Duodenal mucosa (tissue), 2 donors: ENCODE data around the gene TPI1.

ENCODE experiments used
- H3K27ac ChIP-seq: one replicate; pipeline ENCODE4 v1.7.0; 2013; ENCODE audit warnings: low read depth, low read length
- H3K27me3 ChIP-seq, 2 donors: one replicate each; pipeline ENCODE4 v1.7.0; 2013; ENCODE audit warnings: low read length in 2 of 2, control low read depth in 1 of 2; ENCODE audit not compliant: insufficient read depth in 2 of 2, control insufficient read depth in 1 of 2
- H3K36me3 ChIP-seq, 2 donors: one replicate each; pipeline ENCODE4 v1.7.0; 2013; ENCODE audit warnings: low read length in 2 of 2, control low read depth in 1 of 2; ENCODE audit not compliant: insufficient read depth in 2 of 2, control insufficient read depth in 1 of 2
- H3K4me1 ChIP-seq, 2 donors: one replicate each; pipeline ENCODE4 v1.7.0; 2013; ENCODE audit warnings: low read length in 2 of 2, control low read depth in 1 of 2; ENCODE audit not compliant: insufficient read depth in 2 of 2, control insufficient read depth in 1 of 2
- H3K4me3 ChIP-seq, 2 donors: one replicate each; pipeline ENCODE4 v1.7.0; 2013; ENCODE audit warnings: low read length in 2 of 2, low read depth in 1 of 2
- H3K9ac ChIP-seq, 2 donors: one replicate each; pipeline ENCODE4 v1.7.0; 2013; ENCODE audit warnings: low read length in 2 of 2, low read depth in 1 of 2
- H3K9me3 ChIP-seq, 2 donors: one replicate each; pipeline ENCODE4 v1.7.0; 2013; ENCODE audit warnings: low read length in 2 of 2, control low read depth in 1 of 2; ENCODE audit not compliant: control insufficient read depth in 1 of 2

TPI1 gene

DNA sequence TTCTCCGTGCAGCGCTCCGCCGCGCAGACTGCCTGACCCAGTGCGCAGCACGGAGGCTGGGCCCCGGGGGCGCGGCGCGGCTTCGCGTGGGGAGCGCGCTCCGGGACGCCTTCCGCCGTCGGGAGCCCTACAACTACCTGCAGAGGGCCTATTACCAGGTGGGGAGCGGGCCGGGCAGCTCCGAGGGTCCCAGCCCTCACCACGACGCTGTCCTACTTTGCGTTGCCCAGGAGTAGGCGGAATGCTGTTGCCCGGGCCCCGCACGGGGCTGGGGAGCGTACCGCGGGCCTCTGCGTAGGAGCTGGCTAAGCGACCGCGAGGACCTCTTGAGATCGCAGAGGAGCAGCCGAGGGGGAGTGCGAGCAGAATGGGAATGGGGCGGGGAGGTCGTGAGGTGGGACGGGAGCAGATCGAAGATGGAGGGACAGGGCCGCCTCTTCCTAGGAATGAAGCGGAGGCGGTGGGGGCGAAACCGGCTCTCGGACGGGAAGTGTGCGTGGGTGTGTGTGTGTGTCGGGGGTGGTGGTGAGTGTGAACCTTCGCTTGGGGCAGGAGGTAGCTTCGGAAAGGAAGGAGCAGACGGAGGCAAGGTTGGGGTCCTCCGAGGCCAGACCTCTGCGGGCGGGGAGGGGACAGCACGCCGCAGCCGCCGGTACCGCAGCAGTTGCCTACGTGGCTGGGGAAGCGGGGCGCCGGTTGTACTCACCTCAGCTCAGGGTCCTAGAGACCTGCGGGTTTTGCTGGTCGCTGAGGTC, 38.4 kb upstream of the TPI1 start:
- Histone ChIP-seq H3K9me3 (no peaks in the 10 kb centered on the region), H3K9ac (peak overlapping the region; percentile 67 to 84), H3K27ac (no peak overlapping the region), H3K4me1 (peaks cover 5 to 33% of the 10 kb centered on the region in 2 donors), H3K27me3 (peaks cover 6 to 13% of the 10 kb centered on the region in 2 donors), H3K36me3 (peaks cover 0 to 8% of the 10 kb centered on the region in 2 donors), H3K4me3 (peak overlapping the region; percentile 83 to 86)

DNA sequence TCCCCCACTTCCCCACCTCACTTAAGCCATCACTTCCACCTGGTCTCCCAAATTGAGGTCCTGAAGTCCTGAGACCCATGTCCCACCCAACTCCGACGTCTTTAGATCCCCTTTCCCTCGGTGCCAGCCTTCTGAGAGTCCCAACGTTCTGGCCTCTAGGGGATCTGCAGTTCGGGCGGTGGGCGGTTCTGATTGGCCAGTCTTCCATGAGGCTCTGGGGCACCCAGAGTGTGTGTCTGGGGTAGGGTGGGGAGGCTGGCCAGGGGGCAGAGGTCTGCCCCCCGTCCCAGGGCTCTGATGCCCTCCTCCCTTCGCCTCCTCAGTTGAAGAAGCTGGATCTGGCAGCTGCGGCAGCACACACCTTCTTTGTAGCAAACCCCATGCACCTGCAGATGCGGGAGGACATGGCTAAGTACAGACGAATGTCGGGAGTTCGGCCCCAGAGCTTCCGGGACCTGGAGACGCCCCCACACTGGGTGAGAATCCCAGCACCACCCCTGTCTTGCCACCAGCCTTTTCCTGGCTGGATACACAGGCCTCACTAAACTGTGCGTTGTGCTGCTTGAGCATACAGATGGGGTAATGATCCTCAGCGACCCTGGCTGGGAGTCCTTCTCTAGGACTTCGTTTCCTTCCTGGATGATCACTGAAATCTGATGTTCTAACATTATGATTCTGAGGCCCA, 37.7 kb upstream of the TPI1 start:
- H3K9ac ChIP-seq, result peak overlapping the region; percentile 67 to 84
- H3K27ac ChIP-seq, result no peak overlapping the region
- H3K4me3 ChIP-seq, result peak overlapping the region; percentile 83 to 86
- peaks cover 5 to 33% of the 10 kb centered on the region in 2 donors for H3K4me1 ChIP-seq
- H3K36me3 ChIP-seq, result peaks cover 0 to 13% of the 10 kb centered on the region in 2 donors
- H3K27me3 ChIP-seq, result peaks cover 3 to 6% of the 10 kb centered on the region in 2 donors
- H3K9me3 ChIP-seq, result no peaks in the 10 kb centered on the region

GRCh38 chr12:6830286-6830890, 36.9 kb upstream of the TPI1 start:
- H3K27ac ChIP-seq, result no peak overlapping the region
- H3K9me3 ChIP-seq, result no peaks in the 10 kb centered on the region
- peak overlapping the region in 1 of 2 donors; percentile 86 for H3K4me3 ChIP-seq
- H3K4me1 ChIP-seq, result peaks cover 5 to 28% of the 10 kb centered on the region in 2 donors
- no peak overlapping the region for H3K9ac ChIP-seq
- peaks cover 0 to 13% of the 10 kb centered on the region in 2 donors for H3K36me3 ChIP-seq
- peaks cover 0 to 3% of the 10 kb centered on the region in 2 donors for H3K27me3 ChIP-seq

DNA sequence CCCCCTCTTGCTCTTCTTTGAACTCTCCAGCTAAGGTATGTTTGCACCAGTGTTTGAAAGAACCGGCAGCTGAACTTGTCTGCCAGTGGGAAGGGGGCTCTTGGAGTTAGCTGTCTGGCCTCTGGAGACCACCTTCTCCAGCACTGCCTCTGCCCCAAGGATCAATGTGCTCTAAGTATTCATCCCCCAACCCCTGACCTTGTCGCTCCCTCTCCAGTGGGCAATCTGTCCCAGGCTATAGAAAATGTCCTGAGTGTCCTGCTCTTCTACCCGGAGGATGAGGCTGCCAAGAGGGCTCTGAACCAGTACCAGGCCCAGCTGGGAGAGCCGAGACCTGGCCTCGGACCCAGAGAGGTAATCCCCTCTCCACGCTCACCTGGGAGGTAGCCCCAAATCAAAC, 36.3 kb upstream of the TPI1 start:
- Histone ChIP-seq H3K9me3 (no peaks in the 10 kb centered on the region), H3K27me3 (peaks cover 0 to 3% of the 10 kb centered on the region in 2 donors), H3K9ac (no peak overlapping the region), H3K36me3 (peaks cover 0 to 13% of the 10 kb centered on the region in 2 donors), H3K27ac (no peak overlapping the region), H3K4me3 (no peak overlapping the region), H3K4me1 (peaks cover 5 to 27% of the 10 kb centered on the region in 2 donors)

GRCh38 chr12:6831450-6831995, 35.8 kb upstream of the TPI1 start:
- Histone ChIP-seq H3K27me3 (peaks cover 0 to 3% of the 10 kb centered on the region in 2 donors), H3K9ac (no peak overlapping the region), H3K4me3 (no peak overlapping the region), H3K27ac (no peak overlapping the region), H3K36me3 (peaks cover 0 to 13% of the 10 kb centered on the region in 2 donors), H3K4me1 (peaks cover 5 to 27% of the 10 kb centered on the region in 2 donors), H3K9me3 (no peaks in the 10 kb centered on the region)

DNA sequence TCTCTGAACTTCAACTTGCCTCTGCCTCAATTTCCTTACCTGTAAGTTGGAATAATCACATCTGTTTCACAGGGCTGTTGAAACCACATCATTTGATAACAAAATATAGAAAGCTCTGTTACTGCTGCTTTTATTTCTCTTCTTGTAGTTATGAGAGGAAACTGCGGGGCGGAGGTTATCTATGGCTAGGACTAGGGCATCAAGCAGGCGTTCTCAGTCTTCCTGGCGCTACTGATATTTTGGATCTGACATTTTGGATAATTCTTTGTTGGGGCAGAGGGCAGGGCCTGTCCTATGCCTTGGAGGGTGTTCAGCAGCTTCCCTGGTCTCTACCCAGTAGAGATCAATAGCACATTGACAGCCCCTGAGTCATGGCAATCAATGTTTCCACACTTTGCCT, 35.2 kb upstream of the TPI1 start:
- Histone ChIP-seq H3K36me3 (peaks cover 0 to 13% of the 10 kb centered on the region in 2 donors), H3K9me3 (no peaks in the 10 kb centered on the region), H3K27ac (no peak overlapping the region), H3K9ac (no peak overlapping the region), H3K4me3 (no peak overlapping the region), H3K4me1 (peaks cover 5 to 24% of the 10 kb centered on the region in 2 donors), H3K27me3 (peaks cover 0 to 3% of the 10 kb centered on the region in 2 donors)

DNA sequence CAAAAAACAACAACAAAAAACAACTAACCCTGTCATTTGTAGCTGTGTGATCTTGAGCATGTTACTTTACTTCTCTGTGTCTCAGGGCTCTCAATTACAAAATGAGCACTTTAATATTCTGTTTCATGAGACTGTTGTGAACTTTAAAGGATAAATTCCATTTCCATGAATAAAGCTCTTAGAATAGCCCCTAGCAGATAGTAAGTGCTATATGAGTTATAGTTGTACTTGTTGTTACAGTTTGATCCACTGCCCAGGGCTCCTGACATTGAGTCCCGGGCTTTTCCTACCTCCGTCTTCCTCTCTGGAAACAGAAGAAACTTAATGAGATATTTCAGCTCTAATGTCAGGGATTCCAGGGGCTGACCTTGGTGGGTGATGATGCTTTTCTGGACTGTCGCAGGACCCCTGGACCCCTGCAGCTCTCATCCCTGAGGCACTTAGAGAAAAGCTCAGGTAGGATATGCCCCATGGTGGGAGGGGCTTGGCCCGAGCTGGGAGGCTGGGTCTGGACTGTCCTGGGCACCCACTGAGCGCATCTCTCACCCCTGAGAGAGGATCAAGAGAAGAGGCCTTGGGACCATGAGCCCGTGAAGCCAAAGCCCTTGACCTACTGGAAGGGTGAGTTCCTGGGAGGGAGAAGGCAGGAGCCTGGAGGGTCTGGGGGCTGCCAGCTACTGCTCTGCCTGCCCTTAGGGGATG, 34.0 kb upstream of the TPI1 start:
- Histone ChIP-seq H3K4me3 (no peak overlapping the region), H3K27me3 (peaks cover 0 to 3% of the 10 kb centered on the region in 2 donors), H3K9me3 (no peaks in the 10 kb centered on the region), H3K36me3 (peaks cover 0 to 18% of the 10 kb centered on the region in 2 donors), H3K4me1 (peaks cover 5 to 17% of the 10 kb centered on the region in 2 donors), H3K27ac (no peak overlapping the region), H3K9ac (no peak overlapping the region)

GRCh38 chr12:6834254-6834653, 33.1 kb upstream of the TPI1 start:
- Histone ChIP-seq H3K27me3 (peaks cover 0 to 2% of the 10 kb centered on the region in 2 donors), H3K4me1 (peaks cover 5 to 11% of the 10 kb centered on the region in 2 donors), H3K4me3 (no peak overlapping the region), H3K36me3 (peaks cover 0 to 20% of the 10 kb centered on the region in 2 donors), H3K9ac (no peak overlapping the region), H3K27ac (no peak overlapping the region), H3K9me3 (no peaks in the 10 kb centered on the region)

GRCh38 chr12:6834873-6835272, 32.5 kb upstream of the TPI1 start:
- Histone ChIP-seq H3K9ac (no peak overlapping the region), H3K4me1 (peaks cover 0 to 5% of the 10 kb centered on the region in 2 donors), H3K9me3 (no peaks in the 10 kb centered on the region), H3K4me3 (no peak overlapping the region), H3K27ac (no peak overlapping the region), H3K36me3 (peaks cover 0 to 22% of the 10 kb centered on the region in 2 donors), H3K27me3 (no peaks in the 10 kb centered on the region)
